Left lung (tissue), 10 donors: ENCODE data around the gene SPOCK1. TPM values are rescaled to one million over a fixed set of nuclear protein-coding genes. Genes with fewer than 3 reads are reported as not detected.

Experiments
- ATAC-seq: fragments of 200-7000 bp; cut with Tn5 transposase; one replicate; pipeline ENCODE4 v1.9.1; 2020; ENCODE audit warnings: moderate library complexity
- DNase-seq, 4 donors: peaks; one replicate each; pipeline ENCODE4 v3.0.0-alpha.2; 2013 to 2020
- H3K27ac ChIP-seq, 2 donors: fragments of 200-600 bp; sonication (generic) in 1 of 2; one replicate each; pipeline versions ENCODE4 v1.5.0 to v1.8.0; 2020 to 2021
- H3K27me3 ChIP-seq, 2 donors: fragments of 200-600 bp; sonication (generic) in 1 of 2; one replicate each; pipeline versions ENCODE4 v1.5.0 to v1.8.0; 2020 to 2021
- H3K36me3 ChIP-seq, 2 donors: fragments of 200-600 bp; sonication (generic) in 1 of 2; one replicate each; pipeline versions ENCODE4 v1.5.0 to v1.8.0; 2020 to 2021
- H3K4me1 ChIP-seq, 2 donors: fragments of 200-600 bp; one replicate each; pipeline ENCODE4 v1.8.0; 2021
- H3K4me3 ChIP-seq, 2 donors: fragments of 200-600 bp; sonication (generic) in 1 of 2; one replicate each; pipeline versions ENCODE4 v1.5.0 to v1.8.0; 2020 to 2021; ENCODE audit warnings: mild to moderate bottlenecking in 1 of 2
- H3K9me3 ChIP-seq, 2 donors: fragments of 200-600 bp; sonication (generic) in 1 of 2; one replicate each; pipeline versions ENCODE4 v1.5.0 to v1.8.0; 2020 to 2021
- intact Hi-C, 2 donors: fragments of 100-400 bp; cut with DNase I; formaldehyde crosslinking; loops; one replicate each; pipeline versions ENCODE4 v1.11.2 to v1.14.2; 2022
- polyA plus RNA-seq, 6 donors: library from polyadenylated mRNA; unstranded; fragments of 120-200 nt; gene quantifications; one replicate each; pipeline ENCODE4 v1.2.1, GENCODE V29; 2013; ENCODE audit not compliant: insufficient read length in 6 of 6
- total RNA-seq, 2 donors: library from RNA; stranded (reverse); fragmentation: NEBNext Ultra II Directional; extraction: Animal tissue kit (Norgen Biotek cat#: 25700); gene quantifications; one replicate each; pipeline ENCODE4 v1.2.1, GENCODE V29; 2021
- TF ChIP-seq, protein P1 (sequence below), 2 donors: fragments of 200-600 bp; sonication (generic) in 1 of 2; IDR thresholded peaks; one replicate each; pipeline versions ENCODE4 v1.5.0 to v1.8.0; 2021; ENCODE audit warnings: antibody characterized with exemption in 2 of 2
- donor health status: DM: no; HTN: yes; CAD: no.
- donor health status: DM: no; HTN: no; CAD: no.

The SPOCK1 gene
- total and polyA plus RNA-seq, 8 donors, result 0.43 to 7.6 (median 0.73) TPM

- Histone ChIP-seq H3K9me3 (no peaks in the 10 kb centered on the region), H3K4me3 (no peak overlapping the region), H3K4me1 (no peaks in the 10 kb centered on the region), H3K36me3 (no peaks in the 10 kb centered on the region), H3K27me3 (peaks cover 0 to 13% of the 10 kb centered on the region in 2 donors), H3K27ac (no peak overlapping the region)
- ATAC-seq (no peak), DNase-seq (no peak)
- TF ChIP-seq, protein P1, sequence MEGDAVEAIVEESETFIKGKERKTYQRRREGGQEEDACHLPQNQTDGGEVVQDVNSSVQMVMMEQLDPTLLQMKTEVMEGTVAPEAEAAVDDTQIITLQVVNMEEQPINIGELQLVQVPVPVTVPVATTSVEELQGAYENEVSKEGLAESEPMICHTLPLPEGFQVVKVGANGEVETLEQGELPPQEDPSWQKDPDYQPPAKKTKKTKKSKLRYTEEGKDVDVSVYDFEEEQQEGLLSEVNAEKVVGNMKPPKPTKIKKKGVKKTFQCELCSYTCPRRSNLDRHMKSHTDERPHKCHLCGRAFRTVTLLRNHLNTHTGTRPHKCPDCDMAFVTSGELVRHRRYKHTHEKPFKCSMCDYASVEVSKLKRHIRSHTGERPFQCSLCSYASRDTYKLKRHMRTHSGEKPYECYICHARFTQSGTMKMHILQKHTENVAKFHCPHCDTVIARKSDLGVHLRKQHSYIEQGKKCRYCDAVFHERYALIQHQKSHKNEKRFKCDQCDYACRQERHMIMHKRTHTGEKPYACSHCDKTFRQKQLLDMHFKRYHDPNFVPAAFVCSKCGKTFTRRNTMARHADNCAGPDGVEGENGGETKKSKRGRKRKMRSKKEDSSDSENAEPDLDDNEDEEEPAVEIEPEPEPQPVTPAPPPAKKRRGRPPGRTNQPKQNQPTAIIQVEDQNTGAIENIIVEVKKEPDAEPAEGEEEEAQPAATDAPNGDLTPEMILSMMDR (IDR thresholded peaks at IDR 0.05), result no peak
- intact Hi-C loops, result no loop called here
Measured at GRCh38 chr5:137335493-137335892, 163.6 kb downstream of the SPOCK1 start.

- Histone ChIP-seq H3K27me3 (peaks cover 0 to 13% of the 10 kb centered on the region in 2 donors), H3K27ac (no peak overlapping the region), H3K9me3 (no peaks in the 10 kb centered on the region), H3K4me3 (no peak overlapping the region), H3K4me1 (no peaks in the 10 kb centered on the region), H3K36me3 (no peaks in the 10 kb centered on the region)
- TF ChIP-seq, protein P1 (IDR thresholded peaks at IDR 0.05), result no peak
- DNase-seq (no peak), ATAC-seq (no peak)
- intact Hi-C loops, result no loop called here
Measured at GRCh38 chr5:137333928-137334327, 165.2 kb downstream of the SPOCK1 start.

DNA sequence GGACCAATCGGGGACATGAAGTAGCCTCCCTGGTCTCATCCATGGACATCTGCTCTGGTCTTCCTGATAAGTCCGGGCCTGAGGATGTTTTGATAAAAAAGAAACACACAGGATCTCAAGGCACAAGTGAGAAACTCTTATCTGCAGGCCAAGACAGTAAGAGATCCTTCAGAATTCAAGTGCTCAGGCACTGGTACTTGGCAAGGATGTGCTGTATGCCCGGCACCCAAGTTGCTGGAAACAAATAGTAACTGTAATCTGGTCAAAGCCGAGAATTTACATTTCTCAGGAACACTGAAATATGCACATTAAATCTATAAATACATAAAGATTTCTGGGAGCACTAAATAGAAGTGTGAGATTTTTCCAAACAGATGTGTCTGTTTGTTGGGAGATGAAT lies 165.7 kb downstream of the SPOCK1 start:
- TF ChIP-seq, protein P1 (IDR thresholded peaks at IDR 0.05), result no peak
- intact Hi-C loops, result no loop called here
- no peaks in the 10 kb centered on the region for H3K36me3 ChIP-seq
- ATAC-seq, result no peak
- no peaks in the 10 kb centered on the region for H3K4me1 ChIP-seq
- no peak for DNase-seq
- no peaks in the 10 kb centered on the region for H3K9me3 ChIP-seq
- no peak overlapping the region for H3K27ac ChIP-seq
- H3K4me3 ChIP-seq, result no peak overlapping the region
- H3K27me3 ChIP-seq, result peaks cover 0 to 13% of the 10 kb centered on the region in 2 donors

- DNase-seq (no peak), ATAC-seq (no peak)
- H3K27ac ChIP-seq, result no peak overlapping the region
- intact Hi-C loops, result no loop called here
- H3K4me3 ChIP-seq, result no peak overlapping the region
- peaks cover 0 to 13% of the 10 kb centered on the region in 2 donors for H3K27me3 ChIP-seq
- H3K9me3 ChIP-seq, result no peaks in the 10 kb centered on the region
- TF ChIP-seq, protein P1 (IDR thresholded peaks at IDR 0.05), result no peak
- no peaks in the 10 kb centered on the region for H3K36me3 ChIP-seq
- no peaks in the 10 kb centered on the region for H3K4me1 ChIP-seq
Measured at GRCh38 chr5:137332296-137332695, 166.8 kb downstream of the SPOCK1 start.

DNA sequence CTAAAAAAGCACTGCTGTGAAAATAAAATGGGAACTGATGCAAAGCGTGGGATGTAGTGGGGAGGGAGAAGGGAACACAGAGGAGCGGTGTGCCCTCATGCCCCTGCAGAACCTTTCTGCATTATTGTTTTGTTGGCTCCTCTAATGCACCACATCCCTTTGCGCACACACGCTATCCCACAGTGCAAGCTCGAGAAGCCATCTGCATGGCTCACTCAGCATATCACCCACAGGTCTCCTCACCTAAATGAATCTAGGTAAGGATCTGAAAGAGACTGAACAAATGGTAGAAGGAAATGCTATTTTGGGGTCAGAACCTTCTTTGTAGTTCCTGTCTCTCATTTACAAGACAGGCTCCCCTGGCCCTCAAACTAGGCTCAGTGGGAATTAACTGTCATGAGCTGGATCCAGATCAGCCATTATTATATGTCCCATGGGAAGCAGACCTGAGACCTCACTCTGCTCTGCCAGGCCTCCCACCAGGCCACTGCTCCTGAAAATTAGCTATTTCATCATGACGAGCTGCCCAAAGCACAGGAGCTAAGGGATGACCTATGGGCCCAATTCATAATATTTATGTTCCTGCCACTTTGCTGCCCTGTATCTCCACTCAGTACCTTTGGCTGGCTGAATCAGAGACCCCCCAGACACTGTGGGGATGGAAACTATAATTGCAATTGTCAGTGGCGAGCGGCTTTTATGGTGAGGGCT lies 169.4 kb downstream of the SPOCK1 start:
- no peak for DNase-seq
- Histone ChIP-seq H3K9me3 (no peaks in the 10 kb centered on the region), H3K4me3 (no peak overlapping the region), H3K27ac (no peak overlapping the region), H3K36me3 (no peaks in the 10 kb centered on the region), H3K4me1 (no peaks in the 10 kb centered on the region), H3K27me3 (peaks cover 0 to 7% of the 10 kb centered on the region in 2 donors)
- TF ChIP-seq, protein P1 (IDR thresholded peaks at IDR 0.05), result no peak
- intact Hi-C loops, result loop anchor here in 1 of 2 donors (10.0 kb wide), 1 partner anchor 175 kb away; no protein-coding TSS in a partner anchor
- no peak for ATAC-seq
